NB4 (cell line): ENCODE results near the gene NFASC.

ENCODE experiments used
- DNase-seq: peaks from one replicate; pipeline ENCODE4 v3.0.0; 2010; ENCODE audit warnings: low read depth
- H3K4me3 ChIP-seq: one replicate; pipeline ENCODE4 v1.5.1; 2011; ENCODE audit warnings: mild to moderate bottlenecking, low read depth, low read length, moderate library complexity
- MYC ChIP-seq: IDR thresholded peaks from 2 replicates; pipeline ENCODE4 v1.6.1; 2011; ENCODE audit warnings: low read depth, low read length
- POLR2A ChIP-seq: IDR thresholded peaks from 2 replicates; pipeline ENCODE4 v1.6.1; 2011; ENCODE audit warnings: mild to moderate bottlenecking; ENCODE audit not compliant: insufficient read length; ENCODE audit errors: extremely low read depth
- TF ChIP-seq, protein P1 (sequence below): IDR thresholded peaks from one replicate; pipeline ENCODE4 v1.5.1; 2012; ENCODE audit warnings: low read depth, low read length
- TF ChIP-seq, protein P2 (sequence below): IDR thresholded peaks from 2 replicates; pipeline ENCODE4 v1.6.1; 2011; ENCODE audit warnings: low read depth, low read length

NFASC gene

GRCh38 chr1:205044741-205045140 is 174.1 kb downstream of the NFASC start:
- DNase-seq = no peak
- no peak overlapping the region for H3K4me3 ChIP-seq
- TF ChIP-seq MYC = no peak
- TF ChIP-seq POLR2A = no peak
- TF ChIP-seq, protein P1, sequence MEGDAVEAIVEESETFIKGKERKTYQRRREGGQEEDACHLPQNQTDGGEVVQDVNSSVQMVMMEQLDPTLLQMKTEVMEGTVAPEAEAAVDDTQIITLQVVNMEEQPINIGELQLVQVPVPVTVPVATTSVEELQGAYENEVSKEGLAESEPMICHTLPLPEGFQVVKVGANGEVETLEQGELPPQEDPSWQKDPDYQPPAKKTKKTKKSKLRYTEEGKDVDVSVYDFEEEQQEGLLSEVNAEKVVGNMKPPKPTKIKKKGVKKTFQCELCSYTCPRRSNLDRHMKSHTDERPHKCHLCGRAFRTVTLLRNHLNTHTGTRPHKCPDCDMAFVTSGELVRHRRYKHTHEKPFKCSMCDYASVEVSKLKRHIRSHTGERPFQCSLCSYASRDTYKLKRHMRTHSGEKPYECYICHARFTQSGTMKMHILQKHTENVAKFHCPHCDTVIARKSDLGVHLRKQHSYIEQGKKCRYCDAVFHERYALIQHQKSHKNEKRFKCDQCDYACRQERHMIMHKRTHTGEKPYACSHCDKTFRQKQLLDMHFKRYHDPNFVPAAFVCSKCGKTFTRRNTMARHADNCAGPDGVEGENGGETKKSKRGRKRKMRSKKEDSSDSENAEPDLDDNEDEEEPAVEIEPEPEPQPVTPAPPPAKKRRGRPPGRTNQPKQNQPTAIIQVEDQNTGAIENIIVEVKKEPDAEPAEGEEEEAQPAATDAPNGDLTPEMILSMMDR = no peak
- TF ChIP-seq, protein P2, sequence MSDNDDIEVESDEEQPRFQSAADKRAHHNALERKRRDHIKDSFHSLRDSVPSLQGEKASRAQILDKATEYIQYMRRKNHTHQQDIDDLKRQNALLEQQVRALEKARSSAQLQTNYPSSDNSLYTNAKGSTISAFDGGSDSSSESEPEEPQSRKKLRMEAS = no peak

DNA sequence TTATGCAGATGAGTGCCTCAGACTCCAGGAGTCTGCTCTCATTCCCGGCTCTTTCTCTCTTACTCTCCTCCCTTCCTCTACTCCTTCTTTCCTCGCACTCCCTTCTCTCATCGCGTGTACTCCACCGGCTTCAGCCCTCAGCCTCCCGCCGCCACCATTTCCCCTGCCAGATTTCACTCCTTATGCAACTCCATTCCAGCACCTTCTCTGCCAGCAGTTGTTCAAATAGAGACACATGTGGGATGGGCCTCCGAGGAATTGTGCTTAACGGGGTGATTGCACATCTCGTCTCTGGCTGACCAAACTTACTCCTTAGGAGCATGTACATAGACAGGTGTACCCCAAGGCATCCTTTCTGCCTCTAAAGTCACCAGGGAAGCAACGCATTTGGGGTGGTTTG is 174.5 kb downstream of the NFASC start:
- TF ChIP-seq, protein P1 = no peak
- TF ChIP-seq, protein P2 = no peak
- TF ChIP-seq POLR2A = no peak
- no peak for TF ChIP-seq MYC
- no peak overlapping the region for H3K4me3 ChIP-seq
- no peak for DNase-seq

- H3K4me3 ChIP-seq = no peak overlapping the region
- DNase-seq = no peak
- TF ChIP-seq, protein P1 = no peak
- TF ChIP-seq, protein P2 = no peak
- TF ChIP-seq POLR2A (no peak), MYC (no peak)
Measured at GRCh38 chr1:205046870-205047269, 176.2 kb downstream of the NFASC start.

DNA sequence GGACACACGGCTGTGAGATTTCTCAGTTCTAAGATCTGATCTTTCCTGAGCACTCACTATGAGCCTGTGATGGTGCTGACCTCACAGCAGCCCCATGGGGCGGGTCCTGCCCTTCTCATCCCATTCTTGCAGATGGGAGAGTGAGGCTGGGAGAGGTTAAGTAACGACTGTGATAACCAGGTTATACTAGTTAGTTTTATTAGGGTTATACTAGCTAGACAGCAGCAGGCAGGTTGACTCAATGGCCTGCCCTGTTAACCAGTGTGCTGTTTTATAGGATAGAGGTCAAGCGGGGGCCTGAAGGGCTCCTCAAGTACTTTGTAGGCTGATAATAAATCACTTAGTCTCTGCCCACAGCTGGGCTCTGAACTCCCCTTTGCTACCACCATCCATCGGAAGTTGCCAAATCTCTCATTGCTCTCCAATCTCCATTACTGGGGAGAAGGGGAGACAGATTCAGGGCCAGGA is 177.1 kb downstream of the NFASC start:
- TF ChIP-seq, protein P1 = no peak
- TF ChIP-seq, protein P2 = no peak
- TF ChIP-seq POLR2A = no peak
- TF ChIP-seq MYC = no peak
- no peak overlapping the region for H3K4me3 ChIP-seq
- no peak for DNase-seq

GRCh38 chr1:205048382-205048781 is 177.7 kb downstream of the NFASC start:
- TF ChIP-seq, protein P1 = no peak
- no peak for TF ChIP-seq MYC
- TF ChIP-seq, protein P2 = no peak
- TF ChIP-seq POLR2A = no peak
- no peak overlapping the region for H3K4me3 ChIP-seq
- DNase-seq = no peak

DNA sequence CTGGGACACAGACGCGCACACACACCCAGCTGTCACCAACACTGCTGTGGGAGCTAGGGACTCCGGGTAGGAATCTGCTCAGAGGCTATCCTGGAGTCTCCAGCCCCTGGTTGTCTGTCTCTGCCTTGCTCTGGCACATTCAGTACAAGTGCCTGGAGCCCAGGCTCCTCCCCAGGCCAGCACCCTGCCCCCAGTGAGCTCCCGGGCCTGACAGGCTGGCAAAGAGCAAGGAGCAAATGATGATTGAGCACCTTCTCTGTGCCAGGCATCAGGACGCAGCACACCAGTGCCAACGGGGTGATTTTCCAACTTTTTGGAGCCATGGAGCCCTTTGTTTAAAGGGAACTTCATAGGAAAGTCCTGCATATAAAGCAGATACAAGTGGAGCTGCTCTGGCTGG is 178.8 kb downstream of the NFASC start:
- H3K4me3 ChIP-seq = no peak overlapping the region
- TF ChIP-seq MYC (no peak), POLR2A (no peak)
- TF ChIP-seq, protein P2 = no peak
- TF ChIP-seq, protein P1 = no peak
- DNase-seq = no peak
